K562 (cell line): ENCODE results near the gene KCP. TPM values are rescaled to one million over a fixed set of nuclear protein-coding genes. Genes with fewer than 3 reads are reported as not detected.

Experiments used
- ATAC-seq: fragments of 200-7000 bp; cut with Tn5 transposase; 3 replicates; pipeline ENCODE4 v1.9.1; 2020; ENCODE audit warnings: moderate library complexity
- BruUV-seq: library from RNA; stranded (reverse); fragments of 400-500 nt; replicated peaks from 2 replicates; lab custom pipeline; 2021; lab: Mats Ljungman, UMichigan
- CTCF ChIA-PET: fragments of 300-600 bp; formaldehyde crosslinking; extraction: SDS; loops from one replicate; lab custom pipeline; 2021; ENCODE audit warnings: low intra/inter-chr PET ratio; lab: Yijun Ruan, JAX
- POLR2A ChIA-PET: fragments of 300-600, 350-650 bp; sonication (Branson Sonifier 250); formaldehyde crosslinking; extraction: SDS; loops from one replicate; lab custom pipeline; 2021; ENCODE audit warnings: antibody characterized with exemption, inconsistent platforms; lab: Yijun Ruan, JAX
- DNase-seq, 4 experiments: peaks; one replicate each; pipeline versions ENCODE4 v3.0.0 to v3.0.0-alpha.2; 2011 to 2018; ENCODE audit warnings: low spot score in 3 of 4, mixed read lengths in 3 of 4; ENCODE audit errors: extremely low read depth in 1 of 4
- FAIRE-seq: peaks from 2 replicates; lab custom pipeline; 2011; peaks lifted over from hg19 to GRCh38; lab: Jason Lieb, UNC
- H2AFZ ChIP-seq: 2 replicates; pipeline ENCODE4 v1.6.0; 2011; ENCODE audit warnings: low read depth, low read length, control low read depth, inconsistent platforms
- H3K27ac ChIP-seq: fragments of 200-600 bp; 3 replicates; pipeline ENCODE4 v1.8.0; 2011; ENCODE audit warnings: low read depth, mild to moderate bottlenecking, control low read depth, inconsistent platforms, low read length, moderate library complexity, mixed read lengths; ENCODE audit errors: extremely low read depth
- H3K27me3 ChIP-seq, 2 experiments: fragments of 300-600 bp in 1 of 2; 2 replicates in 1 of 2; 3 replicates in 1 of 2; pipeline versions ENCODE4 v1.6.0 to v1.8.0; 2011; ENCODE audit warnings: inconsistent platforms in 2 of 2, low read length in 2 of 2, mild to moderate bottlenecking in 1 of 2, mixed read lengths in 1 of 2, moderate library complexity in 1 of 2; ENCODE audit not compliant: control insufficient read depth in 2 of 2, insufficient read depth in 2 of 2
- H3K36me3 ChIP-seq: fragments of 300-600 bp; 3 replicates; pipeline ENCODE4 v1.8.0; 2011; ENCODE audit warnings: mild to moderate bottlenecking, low read length, inconsistent platforms; ENCODE audit not compliant: control insufficient read depth, insufficient read depth
- H3K4me1 ChIP-seq, 2 experiments: fragments of 200-600 bp in 1 of 2; replicated peaks in 1 of 2; 2 replicates in 1 of 2; 3 replicates in 1 of 2; pipeline versions ENCODE4 v1.5.1 to v1.8.0; 2011; ENCODE audit warnings: inconsistent platforms in 2 of 2, low read length in 2 of 2, mild to moderate bottlenecking in 1 of 2, mixed read lengths in 1 of 2, moderate library complexity in 1 of 2; ENCODE audit not compliant: control insufficient read depth in 2 of 2, insufficient read depth in 2 of 2
- H3K4me2 ChIP-seq: 2 replicates; pipeline ENCODE4 v1.6.1; 2011; ENCODE audit warnings: low read length, control low read depth, inconsistent platforms, mixed read lengths; ENCODE audit not compliant: insufficient read depth
- H3K4me3 ChIP-seq: fragments of 200-600 bp; sonication (generic), shearing (Covaris generic); 2 replicates; pipeline ENCODE4 v1.5.1; 2016; ENCODE audit warnings: control low read depth, inconsistent platforms
- H3K79me2 ChIP-seq: fragments of 200-600 bp; 3 replicates; pipeline ENCODE4 v1.8.0; 2011; ENCODE audit warnings: low read length, inconsistent platforms; ENCODE audit not compliant: control insufficient read depth, insufficient read depth
- H3K9ac ChIP-seq, 2 experiments: 2 replicates each; pipeline versions ENCODE4 v1.6.0 to v1.6.1; 2011; ENCODE audit warnings: low read depth in 2 of 2, low read length in 2 of 2, control low read depth in 1 of 2, inconsistent platforms in 1 of 2, mild to moderate bottlenecking in 1 of 2, mixed read lengths in 1 of 2; ENCODE audit not compliant: insufficient read depth in 1 of 2
- H3K9me1 ChIP-seq: one replicate; pipeline ENCODE4 v1.6.0; 2011; ENCODE audit warnings: inconsistent platforms, mild to moderate bottlenecking, low read length, moderate library complexity; ENCODE audit not compliant: control insufficient read depth, insufficient read depth
- H3K9me3 ChIP-seq: replicated peaks from 2 replicates; pipeline ENCODE4 v1.5.1; 2011; ENCODE audit warnings: low read depth, low read length, inconsistent platforms; ENCODE audit not compliant: control insufficient read depth, insufficient read depth
- H4K20me1 ChIP-seq: replicated peaks from 2 replicates; pipeline ENCODE4 v1.6.1; 2011; ENCODE audit warnings: low read length, inconsistent platforms, mixed read lengths; ENCODE audit not compliant: control insufficient read depth, insufficient read depth
- ATF1 ChIP-seq, 2 experiments: fragments of 450-650 bp in 1 of 2; IDR thresholded peaks; 2 replicates each; pipeline ENCODE4 v1.6.1; 2016; ENCODE audit warnings: missing compliant biosample characterization in 1 of 2, missing genetic modification characterization in 1 of 2
- BCOR ChIP-seq: fragments of 450-650 bp; IDR thresholded peaks from 2 replicates; pipeline ENCODE4 v1.6.1; 2016
- FIP1L1 ChIP-seq: fragments of 200-400 bp; formaldehyde crosslinking; IDR thresholded peaks from 2 replicates; pipeline ENCODE4 v1.6.1; 2018; ENCODE audit warnings: mild to moderate bottlenecking, low read depth, low read length; ENCODE audit not compliant: poor library complexity, severe bottlenecking
- MAFK ChIP-seq: IDR thresholded peaks from 2 replicates; pipeline ENCODE4 v1.6.1; 2011; ENCODE audit warnings: low read length, improper control_type of control experiment
- RBM39 ChIP-seq: fragments of 200-400 bp; formaldehyde crosslinking; optimal IDR thresholded peaks from 2 replicates; pipeline ENCODE3; 2018; ENCODE audit warnings: low read depth, low read length
- SLC30A9 ChIP-seq: fragments of 250-450 bp; sonication (Bioruptor Pico); IDR thresholded peaks from 2 replicates; pipeline ENCODE4 v1.8.0; 2022; ENCODE audit warnings: mild to moderate bottlenecking, moderate library complexity
- STAG1 ChIP-seq: sonication (generic); formaldehyde crosslinking; IDR thresholded peaks from 2 replicates; pipeline ENCODE4 v1.5.0; 2020; ENCODE audit warnings: missing genetic modification reagents, borderline replicate concordance
- YBX1 ChIP-seq: fragments of 450-650 bp; IDR thresholded peaks from 2 replicates; pipeline ENCODE4 v1.7.1; 2016; ENCODE audit warnings: mild to moderate bottlenecking
- WGBS: fragments of 100-300 bp; shearing (Covaris generic); methylation state at CpG from one replicate; pipeline ENCODE4 v1.1.6; 2016; ENCODE audit warnings: low coverage, mixed read lengths; ENCODE audit not compliant: insufficient coverage; ENCODE audit errors: missing lambda C conversion rate; 5-methylcytosine and 5-hydroxymethylcytosine counted together
- in situ Hi-C: fragments of 300-500 bp; cut with MboI; formaldehyde crosslinking; loops from 4 replicates; pipeline ENCODE4 v1.15.0; 2018; ENCODE audit warnings: inconsistent platforms, mixed read lengths
- intact Hi-C: fragments of 100-400 bp; cut with micrococcal nuclease; formaldehyde crosslinking; loops from 2 replicates; pipeline ENCODE4 v1.14.2; 2022
- polyA plus RNA-seq, 8 experiments: library from polyadenylated mRNA; depleted of rRNA in 4 of 8; stranded (reverse) in 5 of 8; unstranded in 3 of 8; fragments of >200 nt; fragmentation: Nextera tagmentation in 2 of 8; fragmentation: Illumina TruSeq in 1 of 8; extraction: Ambion mirVana in 2 of 8; extraction: Trizol in 1 of 8; gene quantifications; 2 replicates each; pipeline versions ENCODE4 v1.2.1 to v1.2.3, GENCODE V29; 2011 to 2014; ENCODE audit warnings: inconsistent platforms in 1 of 8, missing spikeins in 1 of 8
- total RNA-seq, 7 experiments: library from RNA; depleted of rRNA in 6 of 7; stranded (reverse); fragments of >200 nt in 6 of 7; fragmentation: Illumina TruSeq in 2 of 7; extraction: Trizol in 2 of 7; gene quantifications; 2 replicates each; pipeline versions ENCODE4 v1.2.1 to v1.2.3, GENCODE V29; 2011 to 2021; ENCODE audit warnings: low replicate concordance in 1 of 7
- TF ChIP-seq, protein P1 (sequence below), 2 experiments: fragments of 450-650 bp in 1 of 2; IDR thresholded peaks; 2 replicates each; pipeline ENCODE4 v1.6.1; 2011 to 2017; ENCODE audit warnings: low read depth in 2 of 2, antibody characterized with exemption in 1 of 2, borderline replicate concordance in 1 of 2, low read length in 1 of 2, mild to moderate bottlenecking in 1 of 2, mixed read lengths in 1 of 2; ENCODE audit not compliant: control insufficient read depth in 1 of 2
- TF ChIP-seq, protein P2 (sequence below): fragments of 450-650 bp; IDR thresholded peaks from 2 replicates; pipeline ENCODE4 v1.6.1; 2016; ENCODE audit warnings: borderline replicate concordance

The KCP gene
- total and polyA plus RNA-seq, 9 of the 15 experiments (the other 6 are each of a cell fraction or from before 2014, with no cell fraction given), result 0.06 to 0.17 (median 0.12) TPM; not detected in 3

DNA sequence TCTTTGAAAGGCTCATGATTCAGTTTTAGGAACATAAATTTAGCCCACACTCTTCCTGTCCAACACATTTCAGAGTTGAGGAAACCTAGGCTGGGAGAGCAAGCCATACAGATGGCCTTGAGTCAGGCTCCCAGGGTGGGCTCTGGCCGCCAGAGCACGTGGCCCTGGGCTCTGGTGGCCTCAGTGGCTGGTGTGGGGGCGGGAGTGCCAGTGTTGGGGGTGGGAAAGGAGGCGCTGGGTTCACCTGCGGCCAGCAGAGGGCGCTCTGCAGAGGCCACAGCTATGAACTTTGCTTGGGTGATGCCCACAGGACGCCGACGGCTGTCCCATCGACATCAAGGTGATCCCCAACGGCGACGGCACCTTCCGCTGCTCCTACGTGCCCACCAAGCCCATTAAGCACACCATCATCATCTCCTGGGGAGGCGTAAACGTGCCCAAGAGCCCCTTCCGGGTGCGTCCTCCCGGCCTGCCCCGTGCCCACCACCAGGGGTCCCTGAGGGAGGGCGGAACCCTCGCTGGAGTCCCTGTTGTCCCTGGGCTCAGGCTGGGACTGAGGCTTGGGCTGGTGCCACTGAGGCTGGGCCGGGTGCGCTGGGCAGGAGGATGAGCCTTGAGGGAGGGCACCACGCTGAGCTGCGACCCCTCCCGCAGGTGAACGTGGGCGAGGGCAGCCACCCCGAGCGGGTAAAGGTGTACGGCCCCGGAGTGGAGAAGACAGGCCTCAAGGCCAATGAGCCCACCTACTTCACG, 68.4 kb downstream of the KCP start:
- FAIRE-seq (peak; percentile 89), DNase-seq (peak; percentile 80 to 92 (median 90))
- no peak for TF ChIP-seq RBM39
- TF ChIP-seq YBX1, result no peak
- TF ChIP-seq STAG1 (CRISPR knock-in tag), result no peak
- peak; percentile 67 for TF ChIP-seq FIP1L1
- no peak for TF ChIP-seq MAFK
- TF ChIP-seq SLC30A9 (CRISPR knock-in tag), result no peak
- TF ChIP-seq, protein P1, sequence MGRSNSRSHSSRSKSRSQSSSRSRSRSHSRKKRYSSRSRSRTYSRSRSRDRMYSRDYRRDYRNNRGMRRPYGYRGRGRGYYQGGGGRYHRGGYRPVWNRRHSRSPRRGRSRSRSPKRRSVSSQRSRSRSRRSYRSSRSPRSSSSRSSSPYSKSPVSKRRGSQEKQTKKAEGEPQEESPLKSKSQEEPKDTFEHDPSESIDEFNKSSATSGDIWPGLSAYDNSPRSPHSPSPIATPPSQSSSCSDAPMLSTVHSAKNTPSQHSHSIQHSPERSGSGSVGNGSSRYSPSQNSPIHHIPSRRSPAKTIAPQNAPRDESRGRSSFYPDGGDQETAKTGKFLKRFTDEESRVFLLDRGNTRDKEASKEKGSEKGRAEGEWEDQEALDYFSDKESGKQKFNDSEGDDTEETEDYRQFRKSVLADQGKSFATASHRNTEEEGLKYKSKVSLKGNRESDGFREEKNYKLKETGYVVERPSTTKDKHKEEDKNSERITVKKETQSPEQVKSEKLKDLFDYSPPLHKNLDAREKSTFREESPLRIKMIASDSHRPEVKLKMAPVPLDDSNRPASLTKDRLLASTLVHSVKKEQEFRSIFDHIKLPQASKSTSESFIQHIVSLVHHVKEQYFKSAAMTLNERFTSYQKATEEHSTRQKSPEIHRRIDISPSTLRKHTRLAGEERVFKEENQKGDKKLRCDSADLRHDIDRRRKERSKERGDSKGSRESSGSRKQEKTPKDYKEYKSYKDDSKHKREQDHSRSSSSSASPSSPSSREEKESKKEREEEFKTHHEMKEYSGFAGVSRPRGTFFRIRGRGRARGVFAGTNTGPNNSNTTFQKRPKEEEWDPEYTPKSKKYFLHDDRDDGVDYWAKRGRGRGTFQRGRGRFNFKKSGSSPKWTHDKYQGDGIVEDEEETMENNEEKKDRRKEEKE (IDR thresholded peaks at IDR 0.05; ENCODE audit: borderline replicate concordance in 1 of 2, control insufficient read depth in 1 of 2, low read depth in 2 of 2, low read length in 1 of 2), result no peak
- TF ChIP-seq ATF1 (CRISPR knock-in tag; IDR thresholded peaks at IDR 0.05), result no peak
- TF ChIP-seq ATF1 (tag; IDR thresholded peaks at IDR 0.05), result no peak
- TF ChIP-seq, protein P2, sequence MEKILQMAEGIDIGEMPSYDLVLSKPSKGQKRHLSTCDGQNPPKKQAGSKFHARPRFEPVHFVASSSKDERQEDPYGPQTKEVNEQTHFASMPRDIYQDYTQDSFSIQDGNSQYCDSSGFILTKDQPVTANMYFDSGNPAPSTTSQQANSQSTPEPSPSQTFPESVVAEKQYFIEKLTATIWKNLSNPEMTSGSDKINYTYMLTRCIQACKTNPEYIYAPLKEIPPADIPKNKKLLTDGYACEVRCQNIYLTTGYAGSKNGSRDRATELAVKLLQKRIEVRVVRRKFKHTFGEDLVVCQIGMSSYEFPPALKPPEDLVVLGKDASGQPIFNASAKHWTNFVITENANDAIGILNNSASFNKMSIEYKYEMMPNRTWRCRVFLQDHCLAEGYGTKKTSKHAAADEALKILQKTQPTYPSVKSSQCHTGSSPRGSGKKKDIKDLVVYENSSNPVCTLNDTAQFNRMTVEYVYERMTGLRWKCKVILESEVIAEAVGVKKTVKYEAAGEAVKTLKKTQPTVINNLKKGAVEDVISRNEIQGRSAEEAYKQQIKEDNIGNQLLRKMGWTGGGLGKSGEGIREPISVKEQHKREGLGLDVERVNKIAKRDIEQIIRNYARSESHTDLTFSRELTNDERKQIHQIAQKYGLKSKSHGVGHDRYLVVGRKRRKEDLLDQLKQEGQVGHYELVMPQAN, result no peak
- no peak for TF ChIP-seq BCOR

More for the DNA sequence above, 68.4 kb downstream of the KCP start:
- intact Hi-C loops, result loop anchor here (2.0 kb wide), 1 partner anchor 39 kb away; no protein-coding TSS in a partner anchor
- peaks cover 25% of the 10 kb centered on the region for H4K20me1 ChIP-seq
- peak; percentile 72 for ATAC-seq
- peaks cover 10% of the 10 kb centered on the region for H3K9me1 ChIP-seq
- H3K4me3 ChIP-seq, result no peak overlapping the region
- H3K4me2 ChIP-seq, result no peak overlapping the region
- H3K4me1 ChIP-seq, result peaks cover 0 to 56% of the 10 kb centered on the region in 2 experiments; a peak in 2 of 5 replicates
- no peaks in the 10 kb centered on the region for H3K9me3 ChIP-seq
- H2AFZ ChIP-seq, result no peak overlapping the region
- no peaks in the 10 kb centered on the region for H3K79me2 ChIP-seq
- in situ Hi-C loops, result no loop called here
- H3K36me3 ChIP-seq, result peaks cover 100% of the 10 kb centered on the region; the same call in 2 of the 3 replicates
- ChIA-PET CTCF (interaction anchor here (0.5 to 1.4 kb wide), 4 partner anchors 38 to 1305 kb away, joined by 3 to 8 read pairs (median 4); no protein-coding TSS in a partner anchor), POLR2A (interaction anchor here (0.8 to 4.0 kb wide), 5 partner anchors 10 to 102 kb away, joined by 3 to 31 read pairs (median 4); partner anchors contain the start of genes ATP6V1F and CALU)
- no peaks in the 10 kb centered on the region for H3K27me3 ChIP-seq
- H3K9ac ChIP-seq, result no peak overlapping the region
- 72% methylated on average over 28 of the region's 35 CpGs for WGBS
- no peak overlapping the region for H3K27ac ChIP-seq
- BruUV-seq, result no TSS peak
